Sigmoid colon (tissue), 7 donors: ENCODE data around the gene C1orf87. TPM values are rescaled to one million over a fixed set of nuclear protein-coding genes. Genes with fewer than 3 reads are reported as not detected.
A peak's percentile ranks its signal among the peaks of the same experiment; 100 is the strongest.

Experiments
- DNase-seq: peaks from one replicate; pipeline ENCODE4 v3.0.0-alpha.2; 2019
- H3K27ac ChIP-seq, 4 donors: fragments of 200-600 bp; sonication (generic); one replicate each; pipeline ENCODE4 v1.5.1; 2016 to 2019; ENCODE audit warnings: mild to moderate bottlenecking in 1 of 4
- H3K27me3 ChIP-seq, 3 donors: fragments of 200-600 bp; sonication (generic); one replicate each; pipeline ENCODE4 v1.5.1; 2019; ENCODE audit warnings: mild to moderate bottlenecking in 1 of 3
- H3K36me3 ChIP-seq, 4 donors: fragments of 200-600 bp; sonication (generic); one replicate each; pipeline ENCODE4 v1.5.1; 2016 to 2019
- H3K4me1 ChIP-seq, 4 donors: fragments of 200-600 bp; sonication (generic); one replicate each; pipeline ENCODE4 v1.5.1; 2017 to 2019
- H3K4me3 ChIP-seq, 4 donors: fragments of 200-600 bp; sonication (generic); one replicate each; pipeline ENCODE4 v1.5.1; 2017 to 2019; ENCODE audit warnings: mild to moderate bottlenecking in 2 of 4, moderate library complexity in 1 of 4
- H3K9me3 ChIP-seq, 4 donors: fragments of 200-600 bp in 3 of 4; sonication (generic) in 3 of 4; one replicate each; pipeline versions ENCODE4 v1.5.1 to v1.6.1; 2013 to 2019
- EP300 ChIP-seq, 4 donors: sonication (generic); formaldehyde crosslinking; IDR thresholded peaks; one replicate each; pipeline ENCODE4 v1.6.1; 2017; ENCODE audit warnings: antibody characterized with exemption in 4 of 4
- POLR2A ChIP-seq, 2 donors: fragments of 450-650 bp; IDR thresholded peaks; one replicate each; pipeline ENCODE4 v1.6.1; 2016; ENCODE audit warnings: antibody characterized with exemption in 2 of 2, mild to moderate bottlenecking in 2 of 2, moderate library complexity in 2 of 2
- POLR2AphosphoS5 ChIP-seq, 4 donors: sonication (generic); formaldehyde crosslinking; IDR thresholded peaks; one replicate each; pipeline ENCODE4 v1.6.1; 2017; ENCODE audit warnings: antibody characterized with exemption in 4 of 4
- WGBS, 2 donors: extraction: QIAGEN DNeasy Blood & Tissue Kit; methylation state at CpG; one replicate each; pipeline ENCODE4 v1.1.7; 2013; 5-methylcytosine and 5-hydroxymethylcytosine counted together
- intact Hi-C: fragments of 100-400 bp; cut with DNase I; formaldehyde crosslinking; loops from one replicate; pipeline ENCODE4 v1.15.1; 2023
- polyA plus RNA-seq, 3 donors: library from polyadenylated mRNA; stranded (reverse); fragments of 200-250 nt; gene quantifications; one replicate each; pipeline ENCODE4 v1.2.3, GENCODE V29; 2013
- total RNA-seq, 4 donors: library from RNA; depleted of rRNA; stranded (reverse); fragments of >200 nt; gene quantifications; one replicate each; pipeline ENCODE4 v1.1.0, GENCODE V29; 2016
- TF ChIP-seq, protein P1 (sequence below), 4 experiments: fragments of 450-650 bp in 3 of 4; fragments of 200-600 bp in 1 of 4; IDR thresholded peaks; one replicate each; pipeline ENCODE4 v1.5.1; 2016 to 2019; ENCODE audit warnings: antibody characterized with exemption in 4 of 4, mild to moderate bottlenecking in 3 of 4, moderate library complexity in 2 of 4
- donor health status: healthy with polysubstance abuse.
- donor health status: Bipolar disorder and iron deficiency.
- donor health status: healthy.

C1orf87 gene
- total and polyA plus RNA-seq, 7 donors: not detected

DNA sequence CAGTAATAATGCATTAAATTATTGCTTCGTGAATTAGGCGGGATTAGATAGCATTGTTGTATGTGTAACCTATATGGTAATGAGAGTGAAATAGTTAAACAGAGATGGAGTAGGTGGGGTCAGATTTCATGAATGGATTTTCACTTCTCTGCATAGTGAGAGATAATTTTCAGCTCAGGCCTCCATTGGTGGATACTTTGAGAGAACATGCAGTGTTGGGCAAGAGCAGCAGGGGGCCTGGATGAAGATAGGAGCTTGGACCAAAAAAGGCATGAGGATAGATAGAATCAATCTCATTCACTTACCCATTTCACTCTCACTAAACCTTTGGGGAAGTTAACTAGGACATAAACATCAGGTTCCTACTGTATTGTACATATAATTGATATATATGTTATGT lies 39.5 kb upstream of the C1orf87 start:
- DNase-seq: no peak
- Histone ChIP-seq H3K27ac (no peak overlapping the region), H3K36me3 (no peaks in the 10 kb centered on the region)

DNA sequence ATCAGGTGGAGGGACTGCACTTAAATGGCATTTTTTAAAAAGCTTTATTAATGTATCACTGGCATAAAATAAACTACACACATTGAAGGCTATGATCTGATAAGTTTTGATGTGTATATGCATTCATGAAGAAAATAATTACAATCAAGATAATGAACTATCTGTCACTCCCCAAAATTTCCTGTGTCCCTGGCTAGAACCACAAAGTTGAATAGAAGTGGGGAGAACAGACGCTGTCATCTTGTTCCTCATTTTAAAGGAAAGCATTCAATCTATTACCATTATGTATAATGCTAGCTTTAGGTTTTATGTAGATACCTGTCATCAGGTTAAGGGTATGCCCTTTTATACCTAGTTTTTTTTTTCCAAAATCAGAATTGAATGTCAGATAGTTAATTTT lies 38.1 kb upstream of the C1orf87 start:
- Histone ChIP-seq H3K36me3 (no peaks in the 10 kb centered on the region), H3K27me3 (no peaks in the 10 kb centered on the region), H3K4me1 (no peaks in the 10 kb centered on the region), H3K27ac (no peak overlapping the region), H3K9me3 (no peaks in the 10 kb centered on the region), H3K4me3 (no peak overlapping the region)
- WGBS, 2 donors: 43 to 91% methylated on average over 1 of the region's 1 CpG
- no peak for DNase-seq
- intact Hi-C loops: no loop called here
- TF ChIP-seq POLR2A (IDR thresholded peaks at IDR 0.05): no peak
- TF ChIP-seq EP300 (IDR thresholded peaks at IDR 0.05): no peak
- no peak for TF ChIP-seq POLR2AphosphoS5 (IDR thresholded peaks at IDR 0.05)
- TF ChIP-seq, protein P1, sequence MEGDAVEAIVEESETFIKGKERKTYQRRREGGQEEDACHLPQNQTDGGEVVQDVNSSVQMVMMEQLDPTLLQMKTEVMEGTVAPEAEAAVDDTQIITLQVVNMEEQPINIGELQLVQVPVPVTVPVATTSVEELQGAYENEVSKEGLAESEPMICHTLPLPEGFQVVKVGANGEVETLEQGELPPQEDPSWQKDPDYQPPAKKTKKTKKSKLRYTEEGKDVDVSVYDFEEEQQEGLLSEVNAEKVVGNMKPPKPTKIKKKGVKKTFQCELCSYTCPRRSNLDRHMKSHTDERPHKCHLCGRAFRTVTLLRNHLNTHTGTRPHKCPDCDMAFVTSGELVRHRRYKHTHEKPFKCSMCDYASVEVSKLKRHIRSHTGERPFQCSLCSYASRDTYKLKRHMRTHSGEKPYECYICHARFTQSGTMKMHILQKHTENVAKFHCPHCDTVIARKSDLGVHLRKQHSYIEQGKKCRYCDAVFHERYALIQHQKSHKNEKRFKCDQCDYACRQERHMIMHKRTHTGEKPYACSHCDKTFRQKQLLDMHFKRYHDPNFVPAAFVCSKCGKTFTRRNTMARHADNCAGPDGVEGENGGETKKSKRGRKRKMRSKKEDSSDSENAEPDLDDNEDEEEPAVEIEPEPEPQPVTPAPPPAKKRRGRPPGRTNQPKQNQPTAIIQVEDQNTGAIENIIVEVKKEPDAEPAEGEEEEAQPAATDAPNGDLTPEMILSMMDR (IDR thresholded peaks at IDR 0.05): no peak

More for the DNA sequence above, 39.5 kb upstream of the C1orf87 start:
- WGBS, 2 donors: 97 to 98% methylated on average over 2 of the region's 2 CpGs
- intact Hi-C loops: no loop called here
- TF ChIP-seq POLR2AphosphoS5 (IDR thresholded peaks at IDR 0.05) (no peak), EP300 (IDR thresholded peaks at IDR 0.05) (no peak), POLR2A (IDR thresholded peaks at IDR 0.05) (no peak)
- TF ChIP-seq, protein P1 (IDR thresholded peaks at IDR 0.05): no peak
- H3K4me3 ChIP-seq: no peak overlapping the region
- no peaks in the 10 kb centered on the region for H3K27me3 ChIP-seq
- H3K4me1 ChIP-seq: peaks cover 0 to 2% (median under 1%) of the 10 kb centered on the region in 4 donors
- no peaks in the 10 kb centered on the region for H3K9me3 ChIP-seq

- no peaks in the 10 kb centered on the region for H3K36me3 ChIP-seq
- TF ChIP-seq, protein P1 (IDR thresholded peaks at IDR 0.05): no peak
- TF ChIP-seq POLR2A (IDR thresholded peaks at IDR 0.05) (no peak), POLR2AphosphoS5 (IDR thresholded peaks at IDR 0.05) (no peak), EP300 (IDR thresholded peaks at IDR 0.05) (no peak)
- H3K4me1 ChIP-seq: no peaks in the 10 kb centered on the region
- no peaks in the 10 kb centered on the region for H3K27me3 ChIP-seq
- H3K27ac ChIP-seq: no peak overlapping the region
- intact Hi-C loops: no loop called here
- 94 to 97% methylated on average over 2 of the region's 2 CpGs for WGBS, 2 donors
- H3K4me3 ChIP-seq: no peak overlapping the region
- H3K9me3 ChIP-seq: no peaks in the 10 kb centered on the region
- no peak for DNase-seq
These were observed 37.5 kb upstream of the C1orf87 start for GRCh38 chr1:60111118-60111517.

- Histone ChIP-seq H3K27ac (no peak overlapping the region), H3K4me3 (no peak overlapping the region), H3K27me3 (no peaks in the 10 kb centered on the region), H3K9me3 (no peaks in the 10 kb centered on the region), H3K4me1 (no peaks in the 10 kb centered on the region), H3K36me3 (no peaks in the 10 kb centered on the region)
- DNase-seq: no peak
- intact Hi-C loops: no loop called here
- TF ChIP-seq, protein P1 (IDR thresholded peaks at IDR 0.05): no peak
- no peak for TF ChIP-seq POLR2A (IDR thresholded peaks at IDR 0.05)
- TF ChIP-seq POLR2AphosphoS5 (IDR thresholded peaks at IDR 0.05): no peak
- no peak for TF ChIP-seq EP300 (IDR thresholded peaks at IDR 0.05)
- 54 to 63% methylated on average over 3 of the region's 3 CpGs for WGBS, 2 donors
These were observed 34.6 kb upstream of the C1orf87 start for GRCh38 chr1:60108196-60108595.

- Histone ChIP-seq H3K9me3 (no peaks in the 10 kb centered on the region), H3K27me3 (no peaks in the 10 kb centered on the region), H3K27ac (peak overlapping the region in 1 of 4 donors; percentile 16), H3K4me1 (peaks cover 0 to 9% (median 0%) of the 10 kb centered on the region in 4 donors), H3K4me3 (no peak overlapping the region), H3K36me3 (no peaks in the 10 kb centered on the region)
- DNase-seq: no peak
- 59 to 76% methylated on average over 2 of the region's 2 CpGs for WGBS, 2 donors
- intact Hi-C loops: no loop called here
- TF ChIP-seq POLR2AphosphoS5 (IDR thresholded peaks at IDR 0.05) (no peak), POLR2A (IDR thresholded peaks at IDR 0.05) (no peak), EP300 (IDR thresholded peaks at IDR 0.05) (no peak)
- TF ChIP-seq, protein P1 (IDR thresholded peaks at IDR 0.05): no peak
These were observed 29.6 kb upstream of the C1orf87 start for GRCh38 chr1:60103186-60103585.
